Liver (tissue), 9 donors: ENCODE measurements around the gene ZDHHC11B. TPM values are rescaled to one million over a fixed set of nuclear protein-coding genes. Genes with fewer than 3 reads are reported as not detected.

Source experiments
- DNase-seq: peaks from one replicate; pipeline ENCODE4 v3.0.0-alpha.2; 2017; ENCODE audit warnings: low spot score
- H3K27ac ChIP-seq, 2 donors: one replicate each; pipeline ENCODE4 v1.7.0; 2013; ENCODE audit warnings: inconsistent platforms in 2 of 2, low read length in 2 of 2, control low read depth in 1 of 2, low read depth in 1 of 2, mild to moderate bottlenecking in 1 of 2
- H3K27me3 ChIP-seq, 4 donors: one replicate each; pipeline versions ENCODE4 v1.6.1 to v1.7.0; 2013; ENCODE audit warnings: low read length in 3 of 4, inconsistent platforms in 1 of 4, mild to moderate bottlenecking in 1 of 4, moderate library complexity in 1 of 4; ENCODE audit not compliant: control insufficient read depth in 4 of 4, insufficient read depth in 4 of 4
- H3K36me3 ChIP-seq, 4 donors: one replicate each; pipeline versions ENCODE4 v1.6.1 to v1.7.0; 2013; ENCODE audit warnings: low read length in 3 of 4, mild to moderate bottlenecking in 3 of 4, low read depth in 1 of 4, moderate library complexity in 1 of 4; ENCODE audit not compliant: control insufficient read depth in 4 of 4, insufficient read depth in 3 of 4
- H3K4me1 ChIP-seq, 4 donors: one replicate each; pipeline versions ENCODE4 v1.6.1 to v1.7.0; 2013; ENCODE audit warnings: low read length in 3 of 4, mild to moderate bottlenecking in 3 of 4, moderate library complexity in 1 of 4; ENCODE audit not compliant: control insufficient read depth in 4 of 4, insufficient read depth in 4 of 4
- H3K4me3 ChIP-seq, 3 donors: one replicate each; pipeline versions ENCODE4 v1.6.1 to v1.7.0; 2013; ENCODE audit warnings: low read length in 3 of 3, control low read depth in 1 of 3, low read depth in 1 of 3, mild to moderate bottlenecking in 1 of 3
- H3K9ac ChIP-seq, 2 donors: one replicate each; pipeline ENCODE4 v1.7.0; 2013; ENCODE audit warnings: low read length in 2 of 2, mild to moderate bottlenecking in 2 of 2, moderate library complexity in 2 of 2, control low read depth in 1 of 2, low read depth in 1 of 2
- H3K9me3 ChIP-seq, 4 donors: one replicate each; pipeline versions ENCODE4 v1.6.1 to v1.7.0; 2013; ENCODE audit warnings: low read length in 3 of 4; ENCODE audit not compliant: control insufficient read depth in 4 of 4
- EGR1 ChIP-seq, 2 donors: IDR thresholded peaks; 2 replicates each; pipeline ENCODE4 v1.6.1; 2016 to 2018; ENCODE audit warnings: antibody characterized with exemption in 2 of 2, low read depth in 2 of 2
- FOXA1 ChIP-seq: IDR thresholded peaks from 2 replicates; pipeline ENCODE4 v1.6.1; 2016; ENCODE audit warnings: antibody characterized with exemption
- FOXA2 ChIP-seq: IDR thresholded peaks from 2 replicates; pipeline ENCODE4 v1.6.1; 2016; ENCODE audit warnings: antibody characterized with exemption
- GABPA ChIP-seq, 2 donors: IDR thresholded peaks in 1 of 2; conservative IDR thresholded peaks in 1 of 2; 2 replicates each; pipeline ENCODE4 v1.6.1; 2016; ENCODE audit warnings: antibody characterized with exemption in 2 of 2, mild to moderate bottlenecking in 1 of 2, moderate library complexity in 1 of 2
- HNF4A ChIP-seq, 2 donors: conservative IDR thresholded peaks; 2 replicates each; pipeline ENCODE4 v1.6.1; 2016; ENCODE audit warnings: antibody characterized with exemption in 2 of 2, mild to moderate bottlenecking in 2 of 2
- HNF4G ChIP-seq: IDR thresholded peaks from 2 replicates; pipeline ENCODE4 v1.6.1; 2016; ENCODE audit warnings: antibody characterized with exemption
- JUND ChIP-seq, 2 donors: IDR thresholded peaks; 2 replicates each; pipeline ENCODE4 v1.6.1; 2016; ENCODE audit warnings: antibody characterized with exemption in 2 of 2
- MAX ChIP-seq: IDR thresholded peaks from 2 replicates; pipeline ENCODE4 v1.6.1; 2016; ENCODE audit warnings: antibody characterized with exemption
- NR2F2 ChIP-seq: IDR thresholded peaks from 2 replicates; pipeline ENCODE4 v1.6.1; 2016; ENCODE audit warnings: antibody characterized with exemption
- RAD21 ChIP-seq, 2 donors: IDR thresholded peaks; 2 replicates each; pipeline ENCODE4 v1.6.1; 2016; ENCODE audit warnings: antibody characterized with exemption in 2 of 2, mild to moderate bottlenecking in 2 of 2
- REST ChIP-seq: IDR thresholded peaks from 2 replicates; pipeline ENCODE4 v1.6.1; 2016; ENCODE audit warnings: antibody characterized with exemption, mild to moderate bottlenecking
- RXRA ChIP-seq, 2 donors: IDR thresholded peaks; 2 replicates each; pipeline ENCODE4 v1.6.1; 2017 to 2018; ENCODE audit warnings: antibody characterized with exemption in 2 of 2, mild to moderate bottlenecking in 1 of 2
- SP1 ChIP-seq: IDR thresholded peaks from 2 replicates; pipeline ENCODE4 v1.6.1; 2018; ENCODE audit warnings: antibody characterized with exemption, mild to moderate bottlenecking
- TAF1 ChIP-seq: conservative IDR thresholded peaks from 2 replicates; pipeline ENCODE4 v1.6.1; 2016; ENCODE audit warnings: antibody characterized with exemption, mild to moderate bottlenecking
- YY1 ChIP-seq: IDR thresholded peaks from 2 replicates; pipeline ENCODE4 v1.6.1; 2016; ENCODE audit warnings: antibody characterized with exemption, mild to moderate bottlenecking
- WGBS: extraction: QIAGEN DNeasy Blood & Tissue Kit; methylation state at CpG from one replicate; pipeline ENCODE4 v1.1.7; 2013; 5-methylcytosine and 5-hydroxymethylcytosine counted together
- polyA plus RNA-seq, 2 donors: library from polyadenylated mRNA; stranded (reverse) in 1 of 2; unstranded in 1 of 2; fragments of 200-250 nt in 1 of 2; fragments of >200 nt in 1 of 2; fragmentation: Nextera tagmentation in 1 of 2; extraction: Ambion mirVana in 1 of 2; gene quantifications; one replicate each; pipeline versions ENCODE4 v1.2.1 to v1.2.3, GENCODE V29; 2013 to 2015
- total RNA-seq, 2 donors: library from RNA; depleted of rRNA; stranded (reverse); fragments of >200 nt; gene quantifications; one replicate each; pipeline ENCODE4 v1.2.3, GENCODE V29; 2014
- TF ChIP-seq, protein P1 (sequence below): IDR thresholded peaks from 2 replicates; pipeline ENCODE4 v1.6.1; 2016; ENCODE audit warnings: antibody characterized with exemption
- TF ChIP-seq, protein P2 (sequence below): fragments of 150-350 bp; IDR thresholded peaks from 2 replicates; pipeline ENCODE4 v1.5.1; 2017; ENCODE audit warnings: improper control_type of control experiment, low read depth, low read length; ENCODE audit not compliant: missing input control
- TF ChIP-seq, protein P3 (sequence below): IDR thresholded peaks from 2 replicates; pipeline ENCODE4 v1.6.1; 2016; ENCODE audit warnings: antibody characterized with exemption
- donor health status: healthy.
- donor health status: healthy.
- donor health status: healthy.
- donor health status: healthy.
- donor health status: healthy.

The ZDHHC11B gene
- total and polyA plus RNA-seq, 4 donors, result 0.37 to 2.1 (median 0.62) TPM

- no peak overlapping the region for H3K9ac ChIP-seq
- WGBS, result 8% methylated on average over 27 of the region's 27 CpGs
- peaks cover 33 to 54% (median 48%) of the 10 kb centered on the region in 4 donors for H3K4me1 ChIP-seq
These were observed 112.0 kb downstream of the ZDHHC11B start for GRCh38 chr5:672329-673160.

GRCh38 chr5:671459-672328 lies 112.8 kb downstream of the ZDHHC11B start:
- Histone ChIP-seq H3K27me3 (no peaks in the 10 kb centered on the region), H3K9ac (no peak overlapping the region), H3K9me3 (no peaks in the 10 kb centered on the region), H3K4me1 (peaks cover 33 to 54% (median 48%) of the 10 kb centered on the region in 4 donors), H3K27ac (peak overlapping the region; percentile 58 to 64), H3K36me3 (peaks cover 0 to 6% (median 0%) of the 10 kb centered on the region in 4 donors), H3K4me3 (peak overlapping the region in 2 of 3 donors; percentile 30 to 34)
- WGBS, result 12% methylated on average over 27 of the region's 27 CpGs
- peak; percentile 70 for DNase-seq
- TF ChIP-seq NR2F2 (peak; percentile 39), FOXA2 (no peak), RXRA (IDR thresholded peaks at IDR 0.05) (peak; percentile 56 to 70), YY1 (no peak), EGR1 (IDR thresholded peaks at IDR 0.05; ENCODE audit: low read depth in 2 of 2) (no peak), HNF4G (no peak), TAF1 (no peak), HNF4A (conservative IDR thresholded peaks at IDR 0.05) (peak; percentile 71), FOXA1 (no peak), GABPA (IDR thresholded peaks at IDR 0.05 in 1 of 2, conservative IDR thresholded peaks at IDR 0.05 in 1 of 2) (peak in 1 of 2 donors; percentile 21), RAD21 (IDR thresholded peaks at IDR 0.05) (peak; percentile 94 to 95), MAX (no peak), JUND (IDR thresholded peaks at IDR 0.05) (no peak), SP1 (peak; percentile 50), REST (no peak)
- TF ChIP-seq, protein P1, sequence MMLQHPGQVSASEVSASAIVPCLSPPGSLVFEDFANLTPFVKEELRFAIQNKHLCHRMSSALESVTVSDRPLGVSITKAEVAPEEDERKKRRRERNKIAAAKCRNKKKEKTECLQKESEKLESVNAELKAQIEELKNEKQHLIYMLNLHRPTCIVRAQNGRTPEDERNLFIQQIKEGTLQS, result no peak
- TF ChIP-seq, protein P2, sequence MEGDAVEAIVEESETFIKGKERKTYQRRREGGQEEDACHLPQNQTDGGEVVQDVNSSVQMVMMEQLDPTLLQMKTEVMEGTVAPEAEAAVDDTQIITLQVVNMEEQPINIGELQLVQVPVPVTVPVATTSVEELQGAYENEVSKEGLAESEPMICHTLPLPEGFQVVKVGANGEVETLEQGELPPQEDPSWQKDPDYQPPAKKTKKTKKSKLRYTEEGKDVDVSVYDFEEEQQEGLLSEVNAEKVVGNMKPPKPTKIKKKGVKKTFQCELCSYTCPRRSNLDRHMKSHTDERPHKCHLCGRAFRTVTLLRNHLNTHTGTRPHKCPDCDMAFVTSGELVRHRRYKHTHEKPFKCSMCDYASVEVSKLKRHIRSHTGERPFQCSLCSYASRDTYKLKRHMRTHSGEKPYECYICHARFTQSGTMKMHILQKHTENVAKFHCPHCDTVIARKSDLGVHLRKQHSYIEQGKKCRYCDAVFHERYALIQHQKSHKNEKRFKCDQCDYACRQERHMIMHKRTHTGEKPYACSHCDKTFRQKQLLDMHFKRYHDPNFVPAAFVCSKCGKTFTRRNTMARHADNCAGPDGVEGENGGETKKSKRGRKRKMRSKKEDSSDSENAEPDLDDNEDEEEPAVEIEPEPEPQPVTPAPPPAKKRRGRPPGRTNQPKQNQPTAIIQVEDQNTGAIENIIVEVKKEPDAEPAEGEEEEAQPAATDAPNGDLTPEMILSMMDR, result peak; percentile 90
- TF ChIP-seq, protein P3, sequence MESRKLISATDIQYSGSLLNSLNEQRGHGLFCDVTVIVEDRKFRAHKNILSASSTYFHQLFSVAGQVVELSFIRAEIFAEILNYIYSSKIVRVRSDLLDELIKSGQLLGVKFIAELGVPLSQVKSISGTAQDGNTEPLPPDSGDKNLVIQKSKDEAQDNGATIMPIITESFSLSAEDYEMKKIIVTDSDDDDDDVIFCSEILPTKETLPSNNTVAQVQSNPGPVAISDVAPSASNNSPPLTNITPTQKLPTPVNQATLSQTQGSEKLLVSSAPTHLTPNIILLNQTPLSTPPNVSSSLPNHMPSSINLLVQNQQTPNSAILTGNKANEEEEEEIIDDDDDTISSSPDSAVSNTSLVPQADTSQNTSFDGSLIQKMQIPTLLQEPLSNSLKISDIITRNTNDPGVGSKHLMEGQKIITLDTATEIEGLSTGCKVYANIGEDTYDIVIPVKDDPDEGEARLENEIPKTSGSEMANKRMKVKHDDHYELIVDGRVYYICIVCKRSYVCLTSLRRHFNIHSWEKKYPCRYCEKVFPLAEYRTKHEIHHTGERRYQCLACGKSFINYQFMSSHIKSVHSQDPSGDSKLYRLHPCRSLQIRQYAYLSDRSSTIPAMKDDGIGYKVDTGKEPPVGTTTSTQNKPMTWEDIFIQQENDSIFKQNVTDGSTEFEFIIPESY, result no peak

More at GRCh38 chr5:672329-673160, 112.0 kb downstream of the ZDHHC11B start:
- peaks cover 0 to under 1% (median 0%) of the 10 kb centered on the region in 4 donors for H3K36me3 ChIP-seq
- H3K27me3 ChIP-seq, result no peaks in the 10 kb centered on the region
- DNase-seq, result peak; percentile 65
- TF ChIP-seq YY1 (peak; percentile 13), RXRA (IDR thresholded peaks at IDR 0.05) (peak; percentile 12 to 13)
- TF ChIP-seq, protein P1, result no peak
- H3K4me3 ChIP-seq, result peak overlapping the region in 1 of 3 donors; percentile 18
- peak overlapping the region; percentile 58 to 64 for H3K27ac ChIP-seq
- no peaks in the 10 kb centered on the region for H3K9me3 ChIP-seq
